Heart left ventricle (tissue), 13 donors: ENCODE results near the gene BICDL2.

Experiments used
- POLR2A ChIP-seq, 2 donors: fragments of 450-650 bp; IDR thresholded peaks; one replicate each; pipeline ENCODE4 v1.6.1; 2017; ENCODE audit warnings: antibody characterized with exemption in 2 of 2, mild to moderate bottlenecking in 2 of 2, moderate library complexity in 2 of 2
- TF ChIP-seq, protein P1 (sequence below), 12 donors: fragments of 200-600 bp; sonication (generic) in 4 of 12; IDR thresholded peaks; one replicate each; pipeline versions ENCODE4 v1.5.0 to v1.8.0; 2018 to 2022; ENCODE audit warnings: antibody characterized with exemption in 12 of 12, mild to moderate bottlenecking in 5 of 12
- donor health status: ischemic (EF 13 %, LVEDD 7.1; RV severe dilation, severe dysfunction).
- donor health status: DM: no; HTN: yes; CAD: no.
- donor health status: DM: no; HTN: no; CAD: no.
- donor health status: ischemic (EF 25% LVEDD 6.9; RV normal size, moderate dysfunction).
- donor health status: ischemic (EF 25% LVEDD 5.7; RV mildly dilated, moderate dysfunction).
- donor health status: ischemic (EF 35%, LVEDD 5.7; RV mildly dilated, moderate dysfunction).
- donor health status: nonischemic (EF 11% LVEDD 7.7; RV severe dilation, severe dysfunction).
- donor health status: DM: yes; HTN: yes; CAD: no.
- donor health status: PGD.
- donor health status: ischemic (EF 29% LVEDD 5.4; RV normal size, mild dysfunction).
- donor health status: nonischemic (EF 23%, LVEDD 6.1; RV moderate dilation, normal function).

DNA sequence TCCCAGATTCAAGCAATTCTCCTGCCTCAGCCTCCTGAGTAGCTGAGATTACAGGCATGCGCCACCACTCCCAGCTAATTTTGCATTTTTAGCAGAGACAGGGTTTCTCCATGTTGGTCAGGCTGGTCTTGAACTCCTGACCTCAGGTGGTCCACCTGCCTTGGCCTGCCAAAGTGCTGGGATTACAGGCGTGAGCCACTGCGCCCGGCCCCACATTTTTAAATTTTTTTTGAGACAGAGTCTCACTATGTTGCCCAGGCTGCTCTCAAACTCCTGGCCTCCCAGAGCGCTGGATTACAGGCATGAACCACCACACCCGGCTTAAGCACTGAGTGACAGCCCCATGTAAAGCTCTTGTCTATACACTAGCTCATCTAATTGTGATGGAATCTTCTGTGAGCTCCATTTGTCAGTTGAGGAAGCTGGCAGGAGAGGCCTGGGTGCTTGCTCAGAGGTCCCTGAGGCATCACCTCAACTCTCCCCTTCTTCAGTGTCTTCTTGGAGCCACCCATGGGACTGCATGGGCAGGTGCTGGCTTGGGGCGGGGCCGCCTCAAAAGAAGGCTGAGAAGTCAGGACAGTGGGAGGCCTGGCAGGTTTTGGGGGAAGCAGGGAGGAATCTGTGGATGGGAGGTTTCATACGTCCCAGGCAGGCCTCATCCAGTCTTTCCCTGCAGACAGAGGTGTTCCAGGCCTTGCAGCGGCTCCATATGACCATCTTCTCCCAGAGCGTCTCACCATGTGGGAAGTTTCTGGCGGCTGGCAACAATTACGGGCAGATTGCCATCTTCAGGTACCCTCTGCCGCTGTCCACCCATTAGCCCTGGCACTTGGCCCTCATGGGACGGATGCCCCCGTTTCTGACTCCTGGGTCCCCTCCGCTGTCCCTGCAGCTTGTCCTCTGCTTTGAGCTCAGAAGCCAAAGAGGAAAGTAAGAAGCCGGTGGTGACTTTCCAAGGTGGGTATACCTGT, 11.4 kb downstream of the BICDL2 start:
- TF ChIP-seq, protein P1, sequence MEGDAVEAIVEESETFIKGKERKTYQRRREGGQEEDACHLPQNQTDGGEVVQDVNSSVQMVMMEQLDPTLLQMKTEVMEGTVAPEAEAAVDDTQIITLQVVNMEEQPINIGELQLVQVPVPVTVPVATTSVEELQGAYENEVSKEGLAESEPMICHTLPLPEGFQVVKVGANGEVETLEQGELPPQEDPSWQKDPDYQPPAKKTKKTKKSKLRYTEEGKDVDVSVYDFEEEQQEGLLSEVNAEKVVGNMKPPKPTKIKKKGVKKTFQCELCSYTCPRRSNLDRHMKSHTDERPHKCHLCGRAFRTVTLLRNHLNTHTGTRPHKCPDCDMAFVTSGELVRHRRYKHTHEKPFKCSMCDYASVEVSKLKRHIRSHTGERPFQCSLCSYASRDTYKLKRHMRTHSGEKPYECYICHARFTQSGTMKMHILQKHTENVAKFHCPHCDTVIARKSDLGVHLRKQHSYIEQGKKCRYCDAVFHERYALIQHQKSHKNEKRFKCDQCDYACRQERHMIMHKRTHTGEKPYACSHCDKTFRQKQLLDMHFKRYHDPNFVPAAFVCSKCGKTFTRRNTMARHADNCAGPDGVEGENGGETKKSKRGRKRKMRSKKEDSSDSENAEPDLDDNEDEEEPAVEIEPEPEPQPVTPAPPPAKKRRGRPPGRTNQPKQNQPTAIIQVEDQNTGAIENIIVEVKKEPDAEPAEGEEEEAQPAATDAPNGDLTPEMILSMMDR (IDR thresholded peaks at IDR 0.05): no peak
- no peak for TF ChIP-seq POLR2A (IDR thresholded peaks at IDR 0.05)
